GM19025 (cell line): ENCODE results near the gene PTCD2.
"Not testable (repeated sequence)": the region's sequence is repeated elsewhere in the genome, so short reads cannot be mapped to it uniquely, and the experiment has no call there.

Source experiments
- ATAC-seq: cut with Tn5 transposase; IDR thresholded peaks from one replicate; pipeline ENCODE4 v1.9.1; 2021; ENCODE audit warnings: mild to moderate bottlenecking, low read depth, moderate library complexity; ENCODE audit not compliant: unreplicated experiment

PTCD2 gene

GRCh38 chr5:72296256-72296655 is 23.9 kb upstream of the PTCD2 start:
- ATAC-seq, result no peak

- ATAC-seq, result not testable (repeated sequence)
Measured at GRCh38 chr5:72298136-72298535, 22.0 kb upstream of the PTCD2 start.

- no peak for ATAC-seq
Measured at GRCh38 chr5:72298711-72299110, 21.5 kb upstream of the PTCD2 start.

- ATAC-seq, result no peak
Measured at GRCh38 chr5:72300590-72301339, 19.4 kb upstream of the PTCD2 start.

GRCh38 chr5:72301557-72301956 is 18.6 kb upstream of the PTCD2 start:
- ATAC-seq, result peak; percentile 50

- ATAC-seq, result no peak
Measured at GRCh38 chr5:72302171-72302570, 18.0 kb upstream of the PTCD2 start.

GRCh38 chr5:72305194-72306142 is 14.7 kb upstream of the PTCD2 start:
- ATAC-seq, result no peak

- ATAC-seq, result no peak
Measured at GRCh38 chr5:72307573-72307967, 12.6 kb upstream of the PTCD2 start.

GRCh38 chr5:72307968-72308852 is 12.0 kb upstream of the PTCD2 start:
- ATAC-seq, result peak; percentile 90

GRCh38 chr5:72308853-72309191 is 11.4 kb upstream of the PTCD2 start:
- no peak for ATAC-seq

- no peak for ATAC-seq
Measured at GRCh38 chr5:72313141-72313540, 7.0 kb upstream of the PTCD2 start.

GRCh38 chr5:72314571-72315172 is 5.5 kb upstream of the PTCD2 start:
- no peak for ATAC-seq

GRCh38 chr5:72319435-72319975 is 668 bp upstream of the PTCD2 start:
- ATAC-seq, result not testable (repeated sequence)

- ATAC-seq, result no peak
Measured at GRCh38 chr5:72324189-72324825, 4.1 kb downstream of the PTCD2 start.

GRCh38 chr5:72325566-72326305 is 5.6 kb downstream of the PTCD2 start:
- ATAC-seq, result no peak

GRCh38 chr5:72326306-72326649 is 6.1 kb downstream of the PTCD2 start:
- ATAC-seq, result no peak

- ATAC-seq, result no peak
Measured at GRCh38 chr5:72328172-72328571, 8.0 kb downstream of the PTCD2 start.

GRCh38 chr5:72330712-72331111 is 10.5 kb downstream of the PTCD2 start:
- no peak for ATAC-seq

GRCh38 chr5:72337159-72337558 is 17.0 kb downstream of the PTCD2 start:
- no peak for ATAC-seq
